Epithelial cell of prostate (primary cell): Measurements from ENCODE around the gene MRPL42.

Experiments used
- DNase-seq: peaks from one replicate; pipeline ENCODE4 v3.0.0-alpha.2; 2011; ENCODE audit warnings: low read depth, low spot score
- H3K27ac ChIP-seq: fragments of 450-650 bp; 2 replicates; pipeline ENCODE4 v1.5.1; 2017; ENCODE audit warnings: mild to moderate bottlenecking

MRPL42 gene

GRCh38 chr12:93442411-93443340 is 24.6 kb upstream of the MRPL42 start:
- no peak for DNase-seq
- H3K27ac ChIP-seq, result peak overlapping the region; percentile 92

- DNase-seq, result no peak
- peak overlapping the region; percentile 92 for H3K27ac ChIP-seq
Observed at GRCh38 chr12:93443576-93443975, 23.7 kb upstream of the MRPL42 start.

- H3K27ac ChIP-seq, result no peak overlapping the region
- DNase-seq, result no peak
Observed at GRCh38 chr12:93447555-93448290, 19.6 kb upstream of the MRPL42 start.

- no peak overlapping the region for H3K27ac ChIP-seq
- DNase-seq, result no peak
Observed at GRCh38 chr12:93448796-93449195, 18.5 kb upstream of the MRPL42 start.

GRCh38 chr12:93449277-93449676 is 18.0 kb upstream of the MRPL42 start:
- no peak for DNase-seq
- H3K27ac ChIP-seq, result no peak overlapping the region

- DNase-seq, result no peak
- no peak overlapping the region for H3K27ac ChIP-seq
Observed at GRCh38 chr12:93451423-93452158, 15.7 kb upstream of the MRPL42 start.

GRCh38 chr12:93453633-93454032 is 13.7 kb upstream of the MRPL42 start:
- no peak for DNase-seq
- no peak overlapping the region for H3K27ac ChIP-seq

- H3K27ac ChIP-seq, result no peak overlapping the region
- DNase-seq, result no peak
Observed at GRCh38 chr12:93456077-93456476, 11.2 kb upstream of the MRPL42 start.

- no peak for DNase-seq
- H3K27ac ChIP-seq, result no peak overlapping the region
Observed at GRCh38 chr12:93459097-93459496, 8.2 kb upstream of the MRPL42 start.

GRCh38 chr12:93460003-93460402 is 7.3 kb upstream of the MRPL42 start:
- no peak overlapping the region for H3K27ac ChIP-seq
- no peak for DNase-seq

- H3K27ac ChIP-seq, result no peak overlapping the region
- DNase-seq, result no peak
Observed at GRCh38 chr12:93460902-93461301, 6.4 kb upstream of the MRPL42 start.

- no peak overlapping the region for H3K27ac ChIP-seq
- no peak for DNase-seq
Observed at GRCh38 chr12:93461503-93461902, 5.8 kb upstream of the MRPL42 start.

GRCh38 chr12:93465841-93466240 is 1.5 kb upstream of the MRPL42 start:
- no peak overlapping the region for H3K27ac ChIP-seq
- DNase-seq, result no peak

- peak overlapping the region; percentile 73 for H3K27ac ChIP-seq
- DNase-seq, result no peak
Observed at GRCh38 chr12:93466625-93467350, 526 bp upstream of the MRPL42 start.

GRCh38 chr12:93468008-93468371 is 676 bp downstream of the MRPL42 start:
- H3K27ac ChIP-seq, result peak overlapping the region; percentile 73
- DNase-seq, result no peak

GRCh38 chr12:93469386-93469785 is 2.1 kb downstream of the MRPL42 start:
- H3K27ac ChIP-seq, result no peak overlapping the region
- no peak for DNase-seq

- no peak overlapping the region for H3K27ac ChIP-seq
- DNase-seq, result no peak
Observed at GRCh38 chr12:93476555-93476954, 9.2 kb downstream of the MRPL42 start.

GRCh38 chr12:93482721-93483120 is 15.4 kb downstream of the MRPL42 start:
- DNase-seq, result no peak
- no peak overlapping the region for H3K27ac ChIP-seq

GRCh38 chr12:93483151-93483807 is 16.0 kb downstream of the MRPL42 start:
- H3K27ac ChIP-seq, result no peak overlapping the region
- no peak for DNase-seq
